ENCODE results near the gene DTNBP1.

DNA sequence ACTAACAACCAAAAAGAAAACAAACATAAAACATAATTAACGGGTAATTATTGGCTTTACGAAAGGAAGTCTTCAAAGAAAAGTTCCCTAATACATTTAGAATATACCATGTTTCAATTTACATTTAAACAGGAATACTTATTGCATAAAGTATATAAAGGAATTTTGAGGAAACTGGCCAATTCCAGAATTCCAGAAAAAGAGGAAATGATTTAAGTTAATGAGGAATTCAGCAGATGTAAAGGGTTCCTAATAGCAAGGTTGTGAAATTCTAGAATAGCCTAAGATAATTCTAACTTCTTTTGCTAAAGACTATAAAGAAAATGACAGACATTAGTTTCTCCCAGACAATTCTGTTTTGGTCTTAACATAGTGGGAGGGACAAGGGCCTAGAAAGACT is 35.0 kb downstream of the DTNBP1 start:
- no peak for TF ChIP-seq EZH2 (IDR thresholded peaks at IDR 0.05; ENCODE audit: insufficient read depth, poor library complexity, severe bottlenecking)
- no peak for TF ChIP-seq EZH2phosphoT487 (IDR thresholded peaks at IDR 0.05; ENCODE audit: insufficient read depth, low read depth)

Measured in GM23248 (cell line).